Lower leg skin (tissue), 4 donors: ENCODE data around the gene YTHDF2. TPM values are rescaled to one million over a fixed set of nuclear protein-coding genes. Genes with fewer than 3 reads are reported as not detected.

Experiments used
- DNase-seq, 2 donors: peaks; one replicate each; pipeline ENCODE4 v3.0.0-alpha.2; 2019; ENCODE audit warnings: low spot score in 2 of 2
- H3K4me3 ChIP-seq: fragments of 200-600 bp; sonication (generic); 2 replicates; pipeline ENCODE4 v1.5.1; 2017; ENCODE audit warnings: mild to moderate bottlenecking, low read depth; ENCODE audit not compliant: poor library complexity, severe bottlenecking
- POLR2A ChIP-seq, 2 donors: fragments of 450-650 bp; IDR thresholded peaks; one replicate each; pipeline ENCODE4 v1.6.1; 2016 to 2017; ENCODE audit warnings: antibody characterized with exemption in 2 of 2, mild to moderate bottlenecking in 1 of 2, moderate library complexity in 1 of 2
- WGBS, 2 donors: methylation state at CpG; one replicate each; pipeline ENCODE4 v1.1.5; 2018; 5-methylcytosine and 5-hydroxymethylcytosine counted together
- intact Hi-C: fragments of 100-400 bp; cut with DNase I; formaldehyde crosslinking; loops from one replicate; pipeline ENCODE4 v1.15.0; 2023; ENCODE audit warnings: low total_unique reads
- total RNA-seq, 4 donors: library from RNA; depleted of rRNA; stranded (reverse); fragments of >200 nt; gene quantifications; one replicate each; pipeline ENCODE4 v1.1.0, GENCODE V29; 2016
- TF ChIP-seq, protein P1 (sequence below), 3 donors: fragments of 450-650 bp; IDR thresholded peaks; one replicate each; pipeline ENCODE4 v1.5.1; 2016; ENCODE audit warnings: antibody characterized with exemption in 3 of 3, mild to moderate bottlenecking in 3 of 3, moderate library complexity in 2 of 3

The YTHDF2 gene
- total RNA-seq, 4 donors from 2014 or later, result 59.6 to 79.9 (median 72.3) TPM

- intact Hi-C loops, result no loop called here
- DNase-seq, result no peak
- 31 to 43% methylated on average over 12 of the region's 12 CpGs for WGBS, 2 donors
- no peak overlapping the region for H3K4me3 ChIP-seq
- TF ChIP-seq POLR2A (IDR thresholded peaks at IDR 0.05), result no peak
- TF ChIP-seq, protein P1, sequence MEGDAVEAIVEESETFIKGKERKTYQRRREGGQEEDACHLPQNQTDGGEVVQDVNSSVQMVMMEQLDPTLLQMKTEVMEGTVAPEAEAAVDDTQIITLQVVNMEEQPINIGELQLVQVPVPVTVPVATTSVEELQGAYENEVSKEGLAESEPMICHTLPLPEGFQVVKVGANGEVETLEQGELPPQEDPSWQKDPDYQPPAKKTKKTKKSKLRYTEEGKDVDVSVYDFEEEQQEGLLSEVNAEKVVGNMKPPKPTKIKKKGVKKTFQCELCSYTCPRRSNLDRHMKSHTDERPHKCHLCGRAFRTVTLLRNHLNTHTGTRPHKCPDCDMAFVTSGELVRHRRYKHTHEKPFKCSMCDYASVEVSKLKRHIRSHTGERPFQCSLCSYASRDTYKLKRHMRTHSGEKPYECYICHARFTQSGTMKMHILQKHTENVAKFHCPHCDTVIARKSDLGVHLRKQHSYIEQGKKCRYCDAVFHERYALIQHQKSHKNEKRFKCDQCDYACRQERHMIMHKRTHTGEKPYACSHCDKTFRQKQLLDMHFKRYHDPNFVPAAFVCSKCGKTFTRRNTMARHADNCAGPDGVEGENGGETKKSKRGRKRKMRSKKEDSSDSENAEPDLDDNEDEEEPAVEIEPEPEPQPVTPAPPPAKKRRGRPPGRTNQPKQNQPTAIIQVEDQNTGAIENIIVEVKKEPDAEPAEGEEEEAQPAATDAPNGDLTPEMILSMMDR (IDR thresholded peaks at IDR 0.05), result no peak
Measured at GRCh38 chr1:28815533-28816185, 78.9 kb downstream of the YTHDF2 start.

- no peak overlapping the region for H3K4me3 ChIP-seq
- no peak for DNase-seq
- TF ChIP-seq POLR2A (IDR thresholded peaks at IDR 0.05), result no peak
- TF ChIP-seq, protein P1 (IDR thresholded peaks at IDR 0.05), result no peak
- 84 to 93% methylated on average over 7 of the region's 7 CpGs for WGBS, 2 donors
- intact Hi-C loops, result no loop called here
Measured at GRCh38 chr1:28817133-28817532, 80.4 kb downstream of the YTHDF2 start.

GRCh38 chr1:28819020-28819419 lies 82.3 kb downstream of the YTHDF2 start:
- DNase-seq, result no peak
- intact Hi-C loops, result no loop called here
- TF ChIP-seq, protein P1 (IDR thresholded peaks at IDR 0.05), result no peak
- TF ChIP-seq POLR2A (IDR thresholded peaks at IDR 0.05), result no peak
- H3K4me3 ChIP-seq, result no peak overlapping the region

Other genes with a start within 250 kb of the YTHDF2 start
- gene RCC1, start 230.9 kb upstream of the YTHDF2 start, total RNA-seq, result 10 to 100 TPM; 14.7 to 18.3 (median 15.2) TPM
- gene TRNAU1AP, start 183.9 kb upstream of the YTHDF2 start, total RNA-seq, result 10 to 100 TPM; 11.8 to 24.9 (median 19.3) TPM
- gene RAB42, start 144.7 kb upstream of the YTHDF2 start, total RNA-seq, result 1 to 10 TPM in 1 of 4 donors, not detected in 3; 1.0 TPM
- gene TAF12, start 93.9 kb upstream of the YTHDF2 start, total RNA-seq, result 10 to 100 TPM; 19.3 to 28.8 (median 24.0) TPM
- gene RNU11, start 88.3 kb upstream of the YTHDF2 start, total RNA-seq, result not detected
- 10 to 100 TPM; 10.8 to 12.0 (median 11.6) TPM for gene GMEB1, start 68.2 kb upstream of the YTHDF2 start, total RNA-seq
- not detected for gene OPRD1, start 75.2 kb downstream of the YTHDF2 start, total RNA-seq
- 10 to 100 TPM; 41.1 to 60.2 (median 50.3) TPM for gene EPB41, start 177.6 kb downstream of the YTHDF2 start, total RNA-seq